ENCODE measurements around the gene EXOC6B.

DNA sequence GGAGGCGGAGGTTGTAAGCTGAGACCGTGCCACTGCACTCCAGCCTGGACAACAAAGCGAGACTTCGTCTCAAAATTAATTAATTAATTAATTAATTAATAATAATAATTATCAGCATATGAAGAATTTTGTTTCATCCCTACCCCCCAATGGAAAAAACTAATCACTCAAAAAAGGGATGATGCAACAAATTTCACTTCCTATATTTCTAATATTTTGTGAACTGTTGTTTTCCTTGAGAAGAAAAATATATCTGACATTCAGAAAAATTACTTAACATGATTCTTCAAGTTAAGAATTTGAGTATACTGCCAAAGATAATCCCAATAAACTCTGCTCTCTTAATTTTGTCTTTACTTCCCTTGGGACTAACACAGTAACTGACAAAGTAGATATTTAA, 28.1 kb downstream of the EXOC6B start:
- TF ChIP-seq, protein P1, sequence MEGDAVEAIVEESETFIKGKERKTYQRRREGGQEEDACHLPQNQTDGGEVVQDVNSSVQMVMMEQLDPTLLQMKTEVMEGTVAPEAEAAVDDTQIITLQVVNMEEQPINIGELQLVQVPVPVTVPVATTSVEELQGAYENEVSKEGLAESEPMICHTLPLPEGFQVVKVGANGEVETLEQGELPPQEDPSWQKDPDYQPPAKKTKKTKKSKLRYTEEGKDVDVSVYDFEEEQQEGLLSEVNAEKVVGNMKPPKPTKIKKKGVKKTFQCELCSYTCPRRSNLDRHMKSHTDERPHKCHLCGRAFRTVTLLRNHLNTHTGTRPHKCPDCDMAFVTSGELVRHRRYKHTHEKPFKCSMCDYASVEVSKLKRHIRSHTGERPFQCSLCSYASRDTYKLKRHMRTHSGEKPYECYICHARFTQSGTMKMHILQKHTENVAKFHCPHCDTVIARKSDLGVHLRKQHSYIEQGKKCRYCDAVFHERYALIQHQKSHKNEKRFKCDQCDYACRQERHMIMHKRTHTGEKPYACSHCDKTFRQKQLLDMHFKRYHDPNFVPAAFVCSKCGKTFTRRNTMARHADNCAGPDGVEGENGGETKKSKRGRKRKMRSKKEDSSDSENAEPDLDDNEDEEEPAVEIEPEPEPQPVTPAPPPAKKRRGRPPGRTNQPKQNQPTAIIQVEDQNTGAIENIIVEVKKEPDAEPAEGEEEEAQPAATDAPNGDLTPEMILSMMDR (IDR thresholded peaks at IDR 0.05): no peak
- no peak for TF ChIP-seq POLR2A (IDR thresholded peaks at IDR 0.05)

All from esophagus squamous epithelium (tissue), 4 donors.